HG03159 (cell line): Measurements from ENCODE around the gene SUSD4.
A peak's percentile ranks its signal among the peaks of the same experiment; 100 is the strongest.

Source experiments
- ATAC-seq: cut with Tn5 transposase; IDR thresholded peaks from one replicate; pipeline ENCODE4 v1.9.1; 2021; ENCODE audit warnings: mild to moderate bottlenecking, moderate library complexity; ENCODE audit not compliant: unreplicated experiment

The SUSD4 gene

DNA sequence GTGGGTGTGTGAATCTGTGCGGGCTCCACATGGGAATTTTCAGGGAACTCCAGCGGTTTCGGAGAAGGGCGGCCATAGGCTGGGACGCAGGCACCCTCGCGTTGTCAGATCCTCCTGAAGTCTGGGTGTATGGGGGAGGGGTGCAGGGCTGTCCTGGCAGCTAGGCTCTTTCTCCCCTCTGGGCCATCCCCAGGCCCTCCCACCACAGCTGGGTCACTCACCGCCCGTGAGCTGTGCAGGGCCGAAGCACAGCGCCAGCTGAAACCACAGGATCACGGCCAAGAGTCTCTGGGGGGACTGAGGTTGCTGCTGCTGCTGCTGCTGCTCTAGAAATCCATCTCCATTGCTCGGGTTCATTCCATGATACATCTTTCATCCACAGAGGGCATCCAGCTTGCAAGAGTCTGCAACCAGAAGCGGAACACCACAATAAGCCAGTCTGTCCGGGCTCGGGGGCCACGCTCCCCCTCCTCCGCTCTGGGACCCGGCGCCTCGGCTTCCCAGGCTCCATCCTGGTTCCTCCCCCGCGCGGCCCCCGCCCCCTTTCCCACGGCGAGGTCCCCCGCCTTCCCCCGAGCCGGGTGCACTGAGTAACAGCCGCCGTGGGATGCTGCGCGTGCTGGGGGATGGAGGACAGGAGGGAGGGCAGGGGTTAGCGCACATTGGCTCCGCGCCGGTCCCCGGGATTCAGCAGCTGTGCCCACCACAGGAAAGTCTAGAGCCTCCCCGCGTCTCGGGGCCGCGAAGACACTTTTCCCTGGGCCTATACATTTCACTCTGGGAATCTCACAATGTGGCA, 720 bp downstream of the SUSD4 start:
- ATAC-seq = peak; percentile 8

- no peak for ATAC-seq
Observed at GRCh38 chr1:223358826-223359225, 5.2 kb downstream of the SUSD4 start.

- no peak for ATAC-seq
Observed at GRCh38 chr1:223355699-223356098, 8.3 kb downstream of the SUSD4 start.

DNA sequence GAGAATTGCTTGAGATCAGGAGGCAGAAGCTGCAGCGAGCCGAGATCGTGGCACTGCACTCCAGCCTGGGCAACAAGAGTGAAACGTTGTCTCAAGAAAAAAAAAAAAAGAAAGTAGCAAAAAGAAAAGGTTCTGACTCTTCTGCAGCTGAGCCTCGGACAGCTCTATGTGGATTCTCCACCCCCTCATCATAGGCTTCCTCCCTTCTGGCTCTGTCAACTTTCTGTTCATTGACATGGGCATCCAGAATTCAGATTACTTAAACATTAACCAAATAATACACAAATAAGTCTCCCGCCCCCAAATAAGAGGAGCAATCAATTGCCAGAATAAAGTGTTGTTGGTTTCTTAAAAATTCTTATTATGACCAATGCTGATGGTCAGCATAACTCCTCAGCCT, 10.0 kb downstream of the SUSD4 start:
- ATAC-seq = no peak

- ATAC-seq = no peak
Observed at GRCh38 chr1:223352944-223353343, 11.0 kb downstream of the SUSD4 start.

DNA sequence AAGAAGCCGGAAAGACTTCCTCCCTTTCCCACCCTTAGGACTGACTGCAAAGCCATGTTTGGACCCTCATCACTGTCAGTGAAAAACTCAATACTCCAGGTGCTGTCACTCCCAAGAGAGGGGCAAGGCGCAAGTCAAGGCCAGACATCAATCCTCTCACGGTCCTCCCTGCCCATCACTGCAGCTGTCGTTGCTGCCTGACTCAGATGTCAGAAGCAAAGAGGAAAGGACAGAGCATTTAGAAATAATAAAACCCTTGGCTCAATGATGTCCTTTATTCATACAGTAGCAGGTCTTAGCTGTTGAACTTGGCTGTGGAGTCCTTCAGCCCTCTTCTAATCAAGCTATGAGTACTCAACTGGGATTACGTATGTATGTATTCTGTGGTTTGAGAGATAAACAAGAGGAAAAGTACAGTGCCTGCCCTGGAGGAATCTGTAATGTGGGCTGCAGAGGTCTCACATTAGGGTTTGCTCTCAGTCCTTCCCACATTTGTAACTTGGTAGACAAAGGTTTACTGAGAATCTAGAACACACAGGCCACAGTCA, 13.5 kb downstream of the SUSD4 start:
- no peak for ATAC-seq

DNA sequence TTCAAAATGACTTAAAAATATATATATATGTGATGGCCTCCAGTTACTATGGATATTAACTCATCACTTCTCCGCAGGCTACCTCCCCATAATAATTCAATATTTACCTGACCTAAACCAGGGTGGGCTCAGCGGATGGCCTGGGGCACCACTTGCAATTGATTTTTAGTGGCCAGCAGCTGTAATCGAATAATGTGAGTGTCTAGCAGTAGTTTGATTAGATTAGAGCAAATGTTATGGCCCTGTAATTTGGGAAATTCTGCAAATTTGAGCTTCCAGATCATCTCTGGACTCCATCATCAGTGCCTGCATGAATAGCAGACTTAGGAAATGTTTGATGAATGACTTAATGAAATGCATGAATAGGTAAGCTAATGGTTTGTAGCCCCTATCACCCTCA, 14.7 kb downstream of the SUSD4 start:
- no peak for ATAC-seq

- ATAC-seq = no peak
Observed at GRCh38 chr1:223348439-223348838, 15.5 kb downstream of the SUSD4 start.

GRCh38 chr1:223347583-223347982, 16.4 kb downstream of the SUSD4 start:
- ATAC-seq = no peak

- ATAC-seq = no peak
Observed at GRCh38 chr1:223346311-223346710, 17.7 kb downstream of the SUSD4 start.

DNA sequence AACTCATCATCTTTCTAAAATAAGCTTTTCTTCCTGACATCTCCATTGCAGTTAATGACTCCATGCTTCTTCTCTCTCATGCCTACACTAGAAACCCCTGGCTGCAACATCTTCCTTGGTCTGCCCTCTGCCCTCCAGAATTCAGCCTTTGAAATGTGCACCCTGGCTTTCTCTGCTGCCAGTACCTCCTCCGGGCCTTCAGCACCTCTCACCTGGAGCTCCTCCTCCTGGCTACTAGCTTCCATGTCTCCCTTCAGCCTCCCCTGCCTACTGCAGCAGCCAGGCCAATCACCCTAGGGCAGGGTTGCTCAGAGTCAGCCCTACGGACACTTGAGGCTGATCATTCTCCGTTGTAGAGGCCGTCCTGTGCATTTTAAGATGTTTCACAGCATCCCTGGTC, 18.3 kb downstream of the SUSD4 start:
- ATAC-seq = no peak

GRCh38 chr1:223344491-223344890, 19.5 kb downstream of the SUSD4 start:
- no peak for ATAC-seq

- no peak for ATAC-seq
Observed at GRCh38 chr1:223343692-223344091, 20.3 kb downstream of the SUSD4 start.

DNA sequence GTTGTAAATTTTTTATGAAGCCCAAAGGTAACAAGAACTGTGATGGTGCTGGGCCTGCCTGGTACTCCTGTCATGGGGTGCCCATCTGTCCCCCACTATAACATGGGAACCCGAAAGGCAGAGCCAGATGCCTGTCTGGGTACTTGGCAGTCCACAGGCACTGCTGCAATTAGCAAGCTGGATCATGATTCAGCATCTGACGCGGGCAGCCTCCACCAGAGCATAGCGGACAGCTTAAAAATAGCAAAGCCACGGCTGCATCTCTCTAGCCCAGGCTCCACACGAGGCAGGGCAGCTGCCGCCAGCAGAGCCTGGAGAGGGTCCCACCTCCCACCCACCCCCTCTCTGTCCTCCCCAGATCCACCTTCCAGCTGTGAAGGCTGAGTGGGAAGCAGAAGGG, 22.9 kb downstream of the SUSD4 start:
- ATAC-seq = no peak

- no peak for ATAC-seq
Observed at GRCh38 chr1:223340637-223341036, 23.3 kb downstream of the SUSD4 start.

- no peak for ATAC-seq
Observed at GRCh38 chr1:223339861-223340260, 24.1 kb downstream of the SUSD4 start.

GRCh38 chr1:223338811-223339746, 24.9 kb downstream of the SUSD4 start:
- no peak for ATAC-seq

DNA sequence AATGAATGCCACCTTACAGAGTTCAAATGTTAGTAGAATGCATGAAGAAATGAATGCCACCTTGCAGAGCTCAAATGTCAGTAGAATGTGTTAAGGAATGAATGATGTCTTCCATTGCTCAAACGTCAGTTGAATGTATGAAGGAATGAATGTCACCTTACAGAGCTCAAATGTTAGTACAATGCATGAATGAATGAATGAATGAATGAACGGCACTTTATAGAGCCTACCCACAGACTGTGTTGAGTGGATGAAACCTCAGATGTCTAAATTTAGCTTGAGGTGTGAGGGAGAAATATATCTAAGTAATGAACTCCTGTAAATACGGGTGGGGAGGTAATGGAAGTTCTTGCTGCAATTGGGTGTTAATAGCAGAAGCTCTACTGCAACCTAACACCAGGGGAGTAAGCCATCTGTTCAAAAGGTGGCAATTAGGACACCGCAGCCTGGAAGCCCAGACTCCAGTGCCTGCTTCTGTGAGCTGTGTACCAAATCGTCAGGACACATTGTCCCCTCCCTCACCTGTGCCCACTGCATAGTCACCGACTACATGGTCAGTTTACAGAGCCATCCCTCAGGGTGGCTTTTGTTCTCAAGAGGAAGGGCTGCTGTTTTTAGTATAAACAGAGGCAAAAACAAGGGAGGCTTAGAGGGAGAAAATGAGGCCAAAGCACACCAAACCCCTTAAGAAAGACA, 26.7 kb downstream of the SUSD4 start:
- no peak for ATAC-seq

GRCh38 chr1:223334156-223334555, 29.8 kb downstream of the SUSD4 start:
- no peak for ATAC-seq

DNA sequence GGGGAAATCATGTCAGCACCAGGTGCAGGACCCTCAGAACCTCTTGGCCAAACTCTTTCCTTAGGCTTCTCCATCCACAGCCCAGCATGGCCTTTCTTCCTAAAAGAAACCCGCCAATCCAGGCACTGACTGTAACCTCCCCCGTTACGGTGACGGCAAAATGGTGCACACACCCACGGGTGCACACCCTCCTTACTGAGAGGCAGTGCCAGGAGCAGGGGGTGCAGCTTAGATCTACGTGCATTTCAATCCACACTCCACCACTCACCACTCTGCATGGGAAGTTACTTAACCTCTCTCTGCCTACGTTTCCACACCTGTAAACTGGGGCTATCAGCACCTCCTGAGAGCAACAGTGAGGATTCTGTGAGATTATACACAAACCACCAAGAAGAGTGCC, 31.0 kb downstream of the SUSD4 start:
- no peak for ATAC-seq

DNA sequence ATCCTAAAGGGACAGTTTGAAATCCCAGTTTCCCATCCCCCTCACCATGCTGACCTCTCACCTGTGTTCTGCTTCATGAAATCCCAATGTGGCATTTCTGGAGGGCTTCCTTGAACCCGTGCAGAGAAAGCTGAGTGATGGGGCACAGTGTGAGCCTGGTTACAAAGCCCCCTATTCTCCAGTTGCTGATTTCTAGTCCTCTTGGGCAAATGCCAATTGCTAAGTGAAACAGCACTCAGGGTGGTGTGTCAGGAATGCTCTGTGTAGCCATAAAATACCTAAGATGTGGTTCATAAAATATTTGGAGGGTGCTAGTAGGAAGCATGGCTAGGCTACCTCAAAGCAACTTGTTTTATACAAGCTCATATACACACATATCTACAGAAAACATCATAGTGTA, 32.0 kb downstream of the SUSD4 start:
- ATAC-seq = no peak
